NCI-H2227 (cell line): ENCODE results near the gene NEFH.
"Not testable (repeated sequence)": the region's sequence is repeated elsewhere in the genome, so short reads cannot be mapped to it uniquely, and the experiment has no call there.

Experiments
- DNase-seq: peaks from one replicate; lab custom pipeline; 2025; ENCODE audit not compliant: unreplicated experiment; lab: John Stamatoyannopoulos, UW

The NEFH gene

DNA sequence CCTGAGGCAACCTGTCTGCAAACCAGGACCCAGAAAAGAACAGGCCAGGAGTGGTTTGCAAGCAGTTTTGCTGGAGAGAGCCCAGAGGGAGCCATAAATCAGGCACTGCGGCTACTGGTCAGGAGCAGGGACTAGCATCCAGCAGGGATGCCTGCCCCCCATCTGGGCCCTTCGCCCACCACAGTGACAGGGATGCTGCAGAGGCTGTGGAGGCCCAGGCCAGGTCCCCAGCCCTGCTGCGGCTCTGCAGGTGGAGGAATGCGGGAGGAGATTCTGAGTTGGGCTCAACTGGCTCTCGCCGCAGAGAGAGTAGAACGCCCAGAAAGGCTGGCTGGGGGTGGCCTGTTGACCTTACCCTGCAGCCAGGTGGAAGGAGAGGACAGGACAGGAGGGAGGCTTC is 16.4 kb upstream of the NEFH start:
- no peak for DNase-seq

DNA sequence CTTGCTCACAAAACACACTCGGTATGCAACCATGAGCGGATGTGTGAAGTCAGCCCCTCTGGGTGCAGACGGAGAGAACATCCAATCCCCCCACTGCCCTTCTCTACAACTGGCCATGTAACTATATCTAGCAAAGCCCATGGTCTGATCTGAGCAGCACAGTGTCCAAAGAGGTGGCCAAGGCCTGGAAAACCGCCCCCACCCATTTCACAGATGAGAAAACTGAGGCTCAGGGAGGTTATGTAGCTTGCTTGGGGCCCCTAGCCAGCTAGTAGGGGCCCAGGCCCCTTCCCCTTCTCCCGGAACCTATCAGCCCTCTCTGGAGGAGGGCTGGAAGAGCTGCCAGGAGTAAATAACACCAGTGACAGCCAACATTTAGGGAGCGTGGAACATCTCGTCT is 15.4 kb upstream of the NEFH start:
- no peak for DNase-seq

DNA sequence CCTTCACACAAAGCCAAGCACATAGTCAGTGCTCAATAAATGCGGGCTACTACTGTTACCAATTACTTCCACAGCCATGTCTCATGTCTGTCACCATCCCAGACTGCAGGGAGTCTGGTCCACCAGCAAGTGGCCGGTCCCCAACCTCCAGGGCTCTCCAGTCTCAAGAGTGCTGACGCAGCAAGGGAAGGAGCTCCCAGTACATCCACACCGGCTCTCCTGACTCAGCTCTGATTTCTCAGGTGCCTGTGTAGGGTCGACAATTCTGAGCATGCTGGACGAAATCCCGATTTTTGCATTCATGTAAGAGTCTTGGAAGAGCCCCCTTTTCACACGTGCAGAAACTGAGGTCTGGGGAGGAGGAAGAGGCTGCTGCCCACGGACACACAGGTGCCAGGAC is 10.3 kb upstream of the NEFH start:
- DNase-seq: no peak

DNA sequence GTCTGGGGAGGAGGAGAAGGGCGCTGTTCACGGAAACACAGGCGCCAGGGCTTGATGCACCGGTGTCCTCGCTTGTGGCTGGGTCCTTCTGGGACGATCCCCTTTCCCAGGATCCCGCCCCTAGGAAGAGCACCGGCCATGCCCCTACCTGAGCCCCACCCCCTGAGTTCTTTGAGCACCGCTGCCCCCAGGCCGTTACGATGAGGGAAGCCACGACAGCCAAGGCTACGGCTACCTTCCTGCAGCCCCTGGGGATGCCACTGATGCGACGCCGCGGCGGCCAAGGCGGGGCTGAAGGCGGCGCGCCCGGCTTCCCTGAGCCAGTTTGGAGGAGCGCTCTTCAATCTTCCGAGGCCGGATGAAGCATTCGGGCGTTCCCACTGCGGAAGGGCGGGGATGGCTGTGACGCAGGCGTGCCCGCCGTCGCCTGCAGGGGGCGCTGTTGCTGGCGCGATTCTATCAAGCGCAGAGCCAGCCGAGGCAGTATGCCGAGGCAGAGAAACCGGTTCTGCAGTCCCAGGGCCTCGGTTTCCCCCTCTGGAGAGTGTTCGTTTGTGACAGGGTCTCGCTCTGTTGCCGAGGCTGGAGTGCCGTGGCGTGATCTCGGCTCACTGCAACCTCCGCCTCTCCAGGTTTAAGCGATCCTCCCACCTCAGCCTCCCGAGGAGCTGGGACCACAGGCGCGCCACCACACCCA is 9.7 kb upstream of the NEFH start:
- DNase-seq: no peak

DNA sequence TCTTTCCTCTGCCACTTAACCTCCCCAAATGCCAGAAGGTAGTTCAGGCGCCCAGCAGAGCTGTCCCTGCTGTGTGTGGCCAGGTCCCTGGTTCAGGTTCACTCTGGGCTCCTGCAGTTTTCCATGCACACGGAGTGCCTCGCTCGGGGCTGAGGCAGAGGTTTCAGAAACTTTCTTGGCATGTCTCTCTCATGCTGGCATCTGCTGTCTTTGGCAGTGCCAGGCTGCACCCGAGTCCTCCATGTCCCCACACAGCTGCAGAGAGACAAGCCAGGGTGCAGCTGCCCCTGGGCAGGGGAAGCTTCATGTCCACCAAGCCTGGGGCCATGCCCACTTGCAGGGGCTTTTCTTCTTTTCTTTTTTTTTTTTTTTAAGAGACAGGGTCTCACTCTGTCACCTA is 7.0 kb upstream of the NEFH start:
- no peak for DNase-seq

DNA sequence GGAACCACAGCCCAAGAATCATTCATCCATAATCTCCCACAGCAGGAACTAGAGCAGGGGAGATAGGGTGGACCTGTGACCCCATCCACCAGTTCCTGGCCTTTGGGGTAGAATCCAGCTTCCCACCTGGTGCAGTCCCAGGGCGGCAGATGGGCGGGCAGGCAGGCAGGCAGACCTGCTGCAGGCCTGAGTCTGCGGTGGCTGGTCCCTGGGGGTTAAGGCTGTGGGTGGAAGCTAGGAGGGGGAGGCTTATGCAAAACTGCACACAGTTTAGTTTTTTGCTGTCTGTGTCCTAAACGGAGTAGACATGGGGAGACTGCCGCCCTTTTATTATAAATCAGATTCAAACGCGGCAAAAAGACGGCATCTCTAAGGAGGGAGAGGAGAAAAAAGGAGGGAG is 4.5 kb upstream of the NEFH start:
- DNase-seq: no peak

DNA sequence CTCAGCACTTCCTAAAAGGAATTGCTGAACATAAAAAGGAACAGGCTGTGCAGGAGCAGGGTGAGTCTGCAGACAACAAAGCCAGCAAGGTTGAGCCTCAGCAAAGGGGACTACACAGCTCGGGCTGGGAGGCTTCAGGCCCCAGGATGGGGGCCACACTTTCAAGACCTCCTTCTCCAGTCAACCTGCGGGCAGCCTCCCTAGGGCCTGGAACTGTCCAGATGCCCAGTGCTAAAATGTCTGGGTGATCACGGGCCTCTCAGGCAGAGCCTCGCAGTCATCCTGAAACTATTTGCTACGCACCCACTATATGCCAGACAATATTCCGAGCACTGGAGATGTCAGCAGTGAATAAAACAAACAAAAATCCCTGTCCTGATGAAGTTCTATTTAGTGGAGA is 3.9 kb upstream of the NEFH start:
- DNase-seq: no peak

DNA sequence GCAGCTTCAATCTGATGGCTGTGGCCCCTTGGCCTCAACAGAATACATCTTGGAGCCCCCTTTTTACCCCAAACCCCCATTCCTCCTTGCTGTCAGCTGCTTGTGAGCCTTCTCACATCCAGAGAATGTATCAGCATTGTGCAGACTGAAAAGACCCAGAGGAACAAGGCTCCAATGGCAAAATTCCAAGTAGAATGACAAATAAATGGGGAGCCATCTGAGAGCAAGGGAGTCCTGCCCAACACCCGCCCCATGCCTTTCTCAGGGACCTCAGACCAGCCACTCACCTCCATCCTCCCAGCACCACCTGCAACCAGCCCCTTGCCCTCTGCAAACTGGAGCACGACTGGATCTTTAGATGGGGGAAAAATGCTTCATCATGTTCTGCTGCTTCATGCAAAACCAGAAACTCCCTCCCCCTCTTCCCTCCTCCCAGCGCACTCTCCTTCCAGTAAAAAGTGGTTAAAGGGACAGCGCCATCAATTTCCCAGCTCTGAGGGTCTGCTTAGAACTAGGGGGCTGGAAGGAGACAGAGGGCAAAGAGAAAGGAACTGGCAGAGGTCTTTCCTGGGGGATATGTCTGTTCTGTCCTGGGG is 2.2 kb upstream of the NEFH start:
- peak; percentile 66 for DNase-seq

DNA sequence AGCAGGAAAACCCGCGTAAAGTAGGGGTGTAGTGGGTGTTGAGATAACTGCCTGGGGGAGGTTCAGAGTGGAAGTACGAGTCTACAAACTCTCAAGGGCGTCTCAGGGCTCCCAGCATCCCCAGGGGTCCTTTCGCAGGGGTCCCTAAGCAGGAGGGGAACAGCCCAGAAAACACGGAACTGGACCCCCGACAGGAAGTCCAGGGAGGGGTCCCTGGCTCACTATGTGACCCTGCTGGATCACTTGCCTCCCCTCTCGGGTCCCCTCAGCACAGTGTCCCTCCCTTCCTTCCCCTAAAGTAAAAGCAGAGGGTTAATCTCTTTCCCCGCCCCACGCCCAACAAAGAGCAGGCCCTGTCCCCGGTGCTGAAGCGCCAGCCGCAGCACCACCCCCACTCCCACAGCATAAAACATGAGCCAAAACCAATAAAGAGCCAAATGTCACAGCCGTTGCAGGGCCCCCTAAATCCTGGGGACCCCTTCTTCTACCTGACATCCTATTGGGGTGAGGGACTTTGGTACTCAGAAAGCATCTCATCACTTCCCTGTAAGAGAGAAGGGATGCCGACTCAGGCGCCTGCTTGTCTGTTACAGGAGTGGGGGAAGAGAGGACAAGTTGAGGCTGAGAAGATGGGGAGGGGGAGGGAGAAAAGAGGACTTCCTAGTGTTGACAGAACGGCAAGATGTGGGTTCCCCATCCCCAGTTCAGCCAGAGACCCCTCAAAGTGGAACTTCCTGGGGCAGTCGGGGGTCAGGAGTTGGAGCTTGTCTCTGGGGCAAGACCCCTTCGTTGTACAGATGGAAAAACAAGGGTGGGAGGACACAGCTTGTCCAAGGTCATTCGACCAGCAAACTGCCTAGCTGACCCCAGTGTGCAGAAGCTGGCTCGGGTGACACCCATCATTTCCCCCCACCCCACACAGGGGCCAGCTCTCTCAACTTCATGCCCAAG is 1.4 kb upstream of the NEFH start:
- DNase-seq: peak; percentile 33

DNA sequence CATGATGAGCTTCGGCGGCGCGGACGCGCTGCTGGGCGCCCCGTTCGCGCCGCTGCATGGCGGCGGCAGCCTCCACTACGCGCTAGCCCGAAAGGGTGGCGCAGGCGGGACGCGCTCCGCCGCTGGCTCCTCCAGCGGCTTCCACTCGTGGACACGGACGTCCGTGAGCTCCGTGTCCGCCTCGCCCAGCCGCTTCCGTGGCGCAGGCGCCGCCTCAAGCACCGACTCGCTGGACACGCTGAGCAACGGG is 169 bp downstream of the NEFH start:
- DNase-seq: no peak

DNA sequence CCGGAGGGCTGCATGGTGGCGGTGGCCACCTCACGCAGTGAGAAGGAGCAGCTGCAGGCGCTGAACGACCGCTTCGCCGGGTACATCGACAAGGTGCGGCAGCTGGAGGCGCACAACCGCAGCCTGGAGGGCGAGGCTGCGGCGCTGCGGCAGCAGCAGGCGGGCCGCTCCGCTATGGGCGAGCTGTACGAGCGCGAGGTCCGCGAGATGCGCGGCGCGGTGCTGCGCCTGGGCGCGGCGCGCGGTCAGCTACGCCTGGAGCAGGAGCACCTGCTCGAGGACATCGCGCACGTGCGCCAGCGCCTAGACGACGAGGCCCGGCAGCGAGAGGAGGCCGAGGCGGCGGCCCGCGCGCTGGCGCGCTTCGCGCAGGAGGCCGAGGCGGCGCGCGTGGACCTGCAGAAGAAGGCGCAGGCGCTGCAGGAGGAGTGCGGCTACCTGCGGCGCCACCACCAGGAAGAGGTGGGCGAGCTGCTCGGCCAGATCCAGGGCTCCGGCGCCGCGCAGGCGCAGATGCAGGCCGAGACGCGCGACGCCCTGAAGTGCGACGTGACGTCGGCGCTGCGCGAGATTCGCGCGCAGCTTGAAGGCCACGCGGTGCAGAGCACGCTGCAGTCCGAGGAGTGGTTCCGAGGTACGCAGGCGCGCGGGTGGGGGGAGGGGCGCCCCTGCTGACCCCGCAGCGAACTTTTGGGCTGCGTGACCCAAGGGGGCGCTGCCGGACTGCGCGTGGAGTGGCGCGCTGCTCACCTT is 670 bp downstream of the NEFH start:
- peak; percentile 85 for DNase-seq

DNA sequence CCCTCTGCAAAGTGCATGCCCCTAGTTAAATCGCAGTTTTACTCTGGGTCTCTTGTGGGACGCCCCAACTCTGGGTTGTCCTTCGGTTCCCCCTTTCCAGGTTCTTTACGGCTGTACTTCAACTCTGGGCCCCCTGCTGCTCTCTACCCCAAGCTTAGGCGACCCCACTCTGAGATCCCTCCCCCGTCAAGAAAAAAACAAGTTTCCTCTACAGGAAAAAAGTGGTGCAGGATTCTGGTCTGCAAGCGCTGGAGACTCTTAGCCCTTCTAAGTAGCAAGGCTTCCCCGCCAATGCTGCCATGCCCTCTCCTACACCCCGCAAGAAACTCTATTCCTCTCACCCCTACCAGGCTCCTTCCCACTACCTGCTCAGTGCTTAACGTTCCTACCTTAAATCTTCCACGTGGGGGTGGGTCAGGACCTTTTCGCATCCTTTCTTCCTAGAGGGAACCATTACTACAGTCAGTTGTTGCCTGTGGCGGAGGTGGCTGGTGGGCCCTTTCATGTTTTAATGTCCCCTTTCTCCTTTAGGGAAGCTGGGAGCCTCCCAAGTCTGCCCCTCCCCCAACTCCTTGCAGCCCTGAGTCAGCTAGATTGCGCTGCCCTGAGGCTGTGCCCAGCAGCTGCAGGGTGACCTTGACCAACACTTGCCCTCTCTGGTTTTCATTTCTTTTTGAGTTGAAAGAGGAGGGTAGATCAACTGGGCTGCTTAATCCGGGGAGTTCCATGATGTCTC is 1.4 kb downstream of the NEFH start:
- DNase-seq: peak; percentile 19

DNA sequence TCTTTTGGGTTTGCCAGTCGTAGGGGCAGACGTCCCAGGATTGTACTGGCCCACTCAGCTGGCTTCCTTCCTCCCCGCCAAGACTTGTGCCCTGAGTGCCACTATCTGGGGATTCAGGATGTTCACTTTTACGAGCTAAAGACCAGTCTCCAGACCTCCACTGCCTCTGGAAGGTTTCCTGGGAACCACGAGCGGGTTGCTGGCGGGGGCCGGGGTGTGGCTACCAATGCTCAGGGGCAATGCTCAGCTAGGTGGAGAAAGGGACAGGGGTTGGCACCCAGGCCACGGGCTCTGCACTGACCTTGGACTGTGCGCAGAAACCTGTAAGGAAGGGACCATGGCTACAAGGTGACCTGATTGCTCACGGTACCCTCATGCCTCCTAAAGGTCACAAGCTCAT is 2.2 kb downstream of the NEFH start:
- no peak for DNase-seq

DNA sequence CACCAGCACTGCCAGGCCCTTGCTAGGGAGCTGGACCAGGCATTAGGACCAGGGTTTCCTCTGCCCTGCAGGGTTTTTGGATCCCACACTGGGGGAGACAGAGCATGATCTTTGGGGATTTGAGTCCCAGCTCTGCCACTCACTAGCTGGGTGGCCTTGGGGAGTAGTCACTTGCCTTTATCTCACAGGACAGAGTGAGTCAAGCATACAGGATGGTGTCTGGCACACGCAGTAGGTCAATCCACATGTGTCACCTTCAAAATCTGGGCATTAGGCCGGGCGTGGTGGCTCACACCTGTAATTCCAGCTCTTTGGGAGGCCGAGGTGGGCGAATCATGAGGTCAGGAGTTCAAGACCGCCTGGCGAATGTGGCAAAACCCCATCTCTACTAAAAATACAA is 2.7 kb downstream of the NEFH start:
- no peak for DNase-seq

DNA sequence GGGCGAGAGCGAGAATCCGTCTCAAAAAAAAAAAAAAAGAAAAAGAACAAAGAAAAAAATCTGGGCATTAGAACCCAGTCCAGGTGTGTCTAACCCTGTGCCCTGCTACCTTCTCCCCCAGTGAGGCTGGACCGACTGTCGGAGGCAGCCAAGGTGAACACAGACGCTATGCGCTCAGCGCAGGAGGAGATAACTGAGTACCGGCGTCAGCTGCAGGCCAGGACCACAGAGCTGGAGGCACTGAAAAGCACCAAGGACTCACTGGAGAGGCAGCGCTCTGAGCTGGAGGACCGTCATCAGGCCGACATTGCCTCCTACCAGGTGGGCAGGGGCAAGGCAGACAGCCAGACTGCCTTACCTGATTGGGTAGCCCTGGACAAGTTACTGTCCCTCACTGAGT is 3.2 kb downstream of the NEFH start:
- DNase-seq: no peak

DNA sequence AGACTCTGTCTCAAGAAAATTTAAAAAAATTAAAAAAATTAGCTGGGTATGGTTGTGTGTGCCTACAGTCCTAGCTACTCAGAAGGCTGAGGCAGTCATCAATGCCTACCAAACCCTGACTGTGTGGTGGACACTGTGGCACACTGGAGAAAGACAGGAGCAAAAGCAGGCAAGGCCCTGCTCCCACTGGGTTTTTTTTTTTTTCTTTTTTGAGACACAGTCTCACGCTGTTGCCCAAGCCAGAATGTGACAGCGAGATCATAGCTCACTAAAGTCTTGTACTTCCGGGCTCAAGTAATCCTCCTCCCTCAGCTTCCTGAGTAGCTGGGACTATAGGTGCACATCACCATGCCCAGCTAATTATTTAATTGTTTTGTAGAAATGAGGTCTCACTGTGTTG is 4.6 kb downstream of the NEFH start:
- no peak for DNase-seq

DNA sequence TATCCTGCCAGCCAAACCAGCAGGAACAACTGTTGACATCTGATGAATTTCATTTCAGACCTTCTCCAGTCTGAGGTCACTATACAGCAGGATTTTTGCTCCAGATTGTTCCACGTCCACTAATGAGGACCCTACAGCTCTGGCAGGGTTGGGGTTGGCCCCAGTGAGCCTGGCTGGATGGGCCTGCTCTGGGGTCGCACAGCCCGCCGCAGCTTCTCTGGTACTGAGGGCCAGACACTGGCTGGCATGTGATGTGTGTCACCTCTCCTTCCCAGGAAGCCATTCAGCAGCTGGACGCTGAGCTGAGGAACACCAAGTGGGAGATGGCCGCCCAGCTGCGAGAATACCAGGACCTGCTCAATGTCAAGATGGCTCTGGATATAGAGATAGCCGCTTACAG is 5.4 kb downstream of the NEFH start:
- no peak for DNase-seq

DNA sequence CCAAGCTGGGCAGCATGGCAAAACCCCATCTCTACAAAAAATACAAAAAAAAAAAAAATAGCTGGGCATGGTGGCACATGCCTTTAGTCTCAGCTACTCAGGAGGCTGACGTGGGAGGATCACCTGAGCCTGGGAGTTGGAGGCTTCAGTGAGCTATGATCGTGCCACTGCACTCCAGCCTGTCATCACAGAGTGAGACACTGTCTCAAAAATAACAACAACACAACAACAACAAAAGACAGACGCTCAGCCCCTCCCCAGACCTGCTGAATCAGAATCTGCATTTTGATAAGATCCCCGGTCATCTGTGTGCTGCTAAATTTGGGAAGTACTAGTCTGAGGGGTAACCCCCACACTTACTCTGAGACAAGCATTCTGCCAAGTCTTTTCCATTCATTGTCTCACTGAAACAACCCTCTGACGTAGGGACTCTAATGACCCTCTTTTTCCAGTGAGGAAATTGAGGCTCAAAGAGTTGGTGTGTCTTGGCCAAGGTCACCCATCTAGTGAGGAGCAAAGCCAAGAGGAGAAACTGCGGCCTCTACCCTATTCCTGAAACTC is 7.5 kb downstream of the NEFH start:
- no peak for DNase-seq

DNA sequence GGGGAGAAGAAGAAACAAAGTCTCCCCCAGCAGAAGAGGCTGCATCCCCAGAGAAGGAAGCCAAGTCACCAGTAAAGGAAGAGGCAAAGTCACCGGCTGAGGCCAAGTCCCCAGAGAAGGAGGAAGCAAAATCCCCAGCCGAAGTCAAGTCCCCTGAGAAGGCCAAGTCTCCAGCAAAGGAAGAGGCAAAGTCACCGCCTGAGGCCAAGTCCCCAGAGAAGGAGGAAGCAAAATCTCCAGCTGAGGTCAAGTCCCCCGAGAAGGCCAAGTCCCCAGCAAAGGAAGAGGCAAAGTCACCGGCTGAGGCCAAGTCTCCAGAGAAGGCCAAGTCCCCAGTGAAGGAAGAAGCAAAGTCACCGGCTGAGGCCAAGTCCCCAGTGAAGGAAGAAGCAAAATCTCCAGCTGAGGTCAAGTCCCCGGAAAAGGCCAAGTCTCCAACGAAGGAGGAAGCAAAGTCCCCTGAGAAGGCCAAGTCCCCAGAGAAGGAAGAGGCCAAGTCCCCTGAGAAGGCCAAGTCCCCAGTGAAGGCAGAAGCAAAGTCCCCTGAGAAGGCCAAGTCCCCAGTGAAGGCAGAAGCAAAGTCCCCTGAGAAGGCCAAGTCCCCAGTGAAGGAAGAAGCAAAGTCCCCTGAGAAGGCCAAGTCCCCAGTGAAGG is 9.2 kb downstream of the NEFH start:
- not testable (repeated sequence) for DNase-seq

DNA sequence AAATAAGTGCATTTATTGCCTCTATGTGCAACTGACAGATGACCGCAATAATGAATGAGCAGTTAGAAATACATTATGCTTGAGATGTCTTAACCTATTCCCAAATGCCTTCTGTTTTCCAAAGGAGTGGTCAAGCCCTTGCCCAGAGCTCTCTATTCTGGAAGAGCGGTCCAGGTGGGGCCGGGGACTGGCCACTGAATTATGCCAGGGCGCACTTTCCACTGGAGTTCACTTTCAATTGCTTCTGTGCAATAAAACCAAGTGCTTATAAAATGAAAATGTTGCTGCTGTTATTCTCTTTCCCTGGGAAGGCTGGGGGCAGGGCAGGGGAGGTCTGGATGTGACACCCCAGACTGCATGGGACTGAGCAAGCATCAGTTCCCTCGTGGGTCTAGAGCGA is 11.0 kb downstream of the NEFH start:
- DNase-seq: no peak
